CD4-positive, alpha-beta T cell treated with Interleukin-15 for 1 hour (primary cell): Measurements from ENCODE around the gene CCSER1.
"Not testable (repeated sequence)": the region's sequence is repeated elsewhere in the genome, so short reads cannot be mapped to it uniquely, and the experiment has no call there.

ENCODE experiments used
- DNase-seq: peaks from one replicate; pipeline ENCODE4 v3.0.0-alpha.2; 2020

The CCSER1 gene

GRCh38 chr4:91622925-91623602, 1495.9 kb downstream of the CCSER1 start:
- no peak for DNase-seq

DNA sequence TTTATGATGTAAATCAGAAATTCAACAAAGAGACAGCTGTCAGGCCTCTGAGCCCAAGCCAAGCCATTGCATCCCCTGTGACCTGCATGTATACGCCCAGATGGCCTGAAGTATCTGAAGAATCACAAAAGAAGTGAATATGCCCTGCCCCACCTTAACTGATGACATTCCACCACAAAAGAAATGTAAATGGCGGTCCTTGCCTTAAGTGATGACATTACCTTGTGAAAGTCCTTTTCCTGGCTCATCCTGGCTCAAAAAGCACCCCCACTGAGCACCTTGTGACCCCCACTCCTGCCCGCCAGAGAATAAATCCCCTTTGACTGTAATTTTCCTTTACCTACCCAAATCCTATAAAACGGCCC, 1496.4 kb downstream of the CCSER1 start:
- not testable (repeated sequence) for DNase-seq

DNA sequence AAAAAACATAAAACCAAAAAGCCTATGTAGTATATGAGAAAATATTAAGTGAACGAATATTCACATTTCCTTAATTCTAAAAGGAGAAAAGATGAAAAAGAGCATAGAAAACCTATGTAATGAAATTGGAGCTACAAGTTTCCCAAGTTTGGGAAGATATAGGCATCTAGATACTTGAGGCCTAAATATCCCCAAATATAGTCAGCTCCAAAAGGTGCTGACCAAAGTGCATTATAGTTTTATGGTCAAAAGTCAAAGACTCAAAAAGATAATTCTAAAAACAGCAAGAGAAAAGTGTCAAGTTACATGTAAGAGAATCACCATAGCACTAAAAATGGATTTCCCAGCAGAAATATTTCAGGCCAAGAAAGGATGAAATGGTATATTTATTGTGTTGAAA, 1502.9 kb downstream of the CCSER1 start:
- DNase-seq: no peak

GRCh38 chr4:91630764-91631163, 1503.6 kb downstream of the CCSER1 start:
- no peak for DNase-seq

GRCh38 chr4:91631335-91631734, 1504.1 kb downstream of the CCSER1 start:
- no peak for DNase-seq

DNA sequence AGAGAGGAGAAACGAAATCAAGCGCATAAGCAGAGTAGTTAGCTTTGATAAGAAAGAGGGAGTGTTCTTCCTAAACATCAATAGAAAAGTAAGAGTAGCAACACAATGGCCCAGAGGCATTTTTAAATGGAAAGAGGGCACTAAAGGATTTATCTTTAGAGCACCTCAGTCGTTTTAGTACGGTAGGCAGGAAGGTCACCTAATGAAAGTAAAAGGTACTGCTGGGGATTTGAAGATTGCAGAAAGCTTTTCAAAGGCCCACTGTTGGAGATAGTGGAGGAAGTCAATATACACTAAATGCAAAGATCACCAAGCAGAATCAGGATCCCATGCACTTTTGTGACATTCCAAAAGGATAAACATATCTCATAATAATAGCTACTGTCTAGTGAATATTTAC, 1508.9 kb downstream of the CCSER1 start:
- no peak for DNase-seq
